HEK293 (cell line): ENCODE measurements around the gene EIF5A.

ENCODE experiments used
- GLI4 ChIP-seq: fragments of 450-650 bp; formaldehyde crosslinking; IDR thresholded peaks from 2 replicates; pipeline ENCODE4 v1.5.1; 2016; ENCODE audit warnings: missing biosample characterization, missing genetic modification characterization
- RBAK ChIP-seq: fragments of 450-650 bp; formaldehyde crosslinking; IDR thresholded peaks from 2 replicates; pipeline ENCODE4 v1.5.1; 2016; ENCODE audit warnings: missing biosample characterization, missing genetic modification characterization
- SCRT2 ChIP-seq: fragments of 450-650 bp; formaldehyde crosslinking; IDR thresholded peaks from 2 replicates; pipeline ENCODE4 v1.5.1; 2016; ENCODE audit warnings: missing biosample characterization, missing genetic modification characterization
- ZFP3 ChIP-seq: fragments of 450-650 bp; formaldehyde crosslinking; IDR thresholded peaks from 2 replicates; pipeline ENCODE4 v1.5.1; 2016; ENCODE audit warnings: low read depth, missing biosample characterization, missing genetic modification characterization
- ZFP69B ChIP-seq: fragments of 450-650 bp; formaldehyde crosslinking; IDR thresholded peaks from 2 replicates; pipeline ENCODE4 v1.5.1; 2016; ENCODE audit warnings: missing biosample characterization, missing genetic modification characterization
- ZIC2 ChIP-seq: fragments of 450-650 bp; formaldehyde crosslinking; IDR thresholded peaks from 2 replicates; pipeline ENCODE4 v1.5.1; 2016; ENCODE audit warnings: missing biosample characterization, missing genetic modification characterization
- ZNF19 ChIP-seq: fragments of 450-650 bp; formaldehyde crosslinking; IDR thresholded peaks from 2 replicates; pipeline ENCODE4; 2016; ENCODE audit warnings: missing biosample characterization, missing genetic modification characterization, low read depth
- ZNF23 ChIP-seq: fragments of 450-650 bp; formaldehyde crosslinking; IDR thresholded peaks from 2 replicates; pipeline ENCODE4 v1.5.1; 2016; ENCODE audit warnings: missing biosample characterization, missing genetic modification characterization, borderline replicate concordance
- ZNF24 ChIP-seq: fragments of 450-650 bp; formaldehyde crosslinking; IDR thresholded peaks from 2 replicates; pipeline ENCODE4 v1.5.1; 2016; ENCODE audit warnings: missing biosample characterization, missing genetic modification characterization
- ZNF248 ChIP-seq: fragments of 450-650 bp; formaldehyde crosslinking; IDR thresholded peaks from 2 replicates; pipeline ENCODE4 v1.5.1; 2017; ENCODE audit warnings: missing biosample characterization, missing genetic modification characterization
- ZNF266 ChIP-seq: fragments of 450-650 bp; formaldehyde crosslinking; IDR thresholded peaks from 2 replicates; pipeline ENCODE4 v1.5.1; 2016; ENCODE audit warnings: missing biosample characterization, missing genetic modification characterization, low read depth
- ZNF335 ChIP-seq: fragments of 450-650 bp; formaldehyde crosslinking; conservative IDR thresholded peaks from 2 replicates; pipeline ENCODE4 v1.5.1; 2016; ENCODE audit warnings: missing biosample characterization, missing genetic modification characterization
- ZNF37A ChIP-seq: fragments of 450-650 bp; IDR thresholded peaks from 2 replicates; pipeline ENCODE4 v1.5.1; 2018; ENCODE audit warnings: missing biosample characterization, missing genetic modification characterization
- ZNF529 ChIP-seq: fragments of 450-650 bp; formaldehyde crosslinking; IDR thresholded peaks from 2 replicates; pipeline ENCODE4 v1.5.1; 2017; ENCODE audit warnings: missing genetic modification characterization, missing biosample characterization; ENCODE audit not compliant: insufficient replicate concordance
- ZNF571 ChIP-seq: fragments of 450-650 bp; formaldehyde crosslinking; IDR thresholded peaks from 2 replicates; pipeline ENCODE4 v1.5.0; 2017; ENCODE audit warnings: missing biosample characterization, missing genetic modification characterization
- ZNF660 ChIP-seq: fragments of 450-650 bp; IDR thresholded peaks from 2 replicates; pipeline ENCODE4 v1.5.1; 2018; ENCODE audit warnings: missing biosample characterization, mild to moderate bottlenecking, missing genetic modification characterization
- ZNF701 ChIP-seq: fragments of 450-650 bp; formaldehyde crosslinking; IDR thresholded peaks from 2 replicates; pipeline ENCODE4 v1.5.1; 2016; ENCODE audit warnings: missing biosample characterization, missing genetic modification characterization
- ZNF843 ChIP-seq: fragments of 450-650 bp; formaldehyde crosslinking; IDR thresholded peaks from 2 replicates; pipeline ENCODE4 v1.5.1; 2016; ENCODE audit warnings: missing biosample characterization, missing genetic modification characterization
- TF ChIP-seq, protein P1 (sequence below): fragments of 450-650 bp; formaldehyde crosslinking; IDR thresholded peaks from 2 replicates; pipeline ENCODE4 v1.5.1; 2017; ENCODE audit warnings: missing biosample characterization, missing genetic modification characterization
- TF ChIP-seq, protein P2 (sequence below): fragments of 450-650 bp; formaldehyde crosslinking; IDR thresholded peaks from 2 replicates; pipeline ENCODE4 v1.5.1; 2016; ENCODE audit warnings: missing biosample characterization, missing genetic modification characterization
- TF ChIP-seq, protein P3 (sequence below): fragments of 450-650 bp; formaldehyde crosslinking; IDR thresholded peaks from 2 replicates; pipeline ENCODE4 v1.5.1; 2016; ENCODE audit warnings: missing biosample characterization, missing genetic modification characterization
- TF ChIP-seq, protein P4 (sequence below): fragments of 450-650 bp; formaldehyde crosslinking; IDR thresholded peaks from 2 replicates; pipeline ENCODE4 v1.5.1; 2016; ENCODE audit warnings: missing biosample characterization, missing genetic modification characterization, borderline replicate concordance
- TF ChIP-seq, protein P5 (sequence below): fragments of 450-650 bp; IDR thresholded peaks from 2 replicates; pipeline ENCODE4 v1.5.1; 2018; ENCODE audit warnings: missing biosample characterization, mild to moderate bottlenecking, missing genetic modification characterization
- TF ChIP-seq, protein P6 (sequence below): fragments of 450-650 bp; formaldehyde crosslinking; conservative IDR thresholded peaks from 2 replicates; pipeline ENCODE4 v1.5.1; 2016; ENCODE audit warnings: low read depth, missing biosample characterization, missing genetic modification characterization
- TF ChIP-seq, protein P7 (sequence below): IDR thresholded peaks from 2 replicates; pipeline ENCODE4 v1.6.1; 2011; ENCODE audit warnings: mild to moderate bottlenecking, low read depth, low read length, borderline replicate concordance

Gene EIF5A

DNA sequence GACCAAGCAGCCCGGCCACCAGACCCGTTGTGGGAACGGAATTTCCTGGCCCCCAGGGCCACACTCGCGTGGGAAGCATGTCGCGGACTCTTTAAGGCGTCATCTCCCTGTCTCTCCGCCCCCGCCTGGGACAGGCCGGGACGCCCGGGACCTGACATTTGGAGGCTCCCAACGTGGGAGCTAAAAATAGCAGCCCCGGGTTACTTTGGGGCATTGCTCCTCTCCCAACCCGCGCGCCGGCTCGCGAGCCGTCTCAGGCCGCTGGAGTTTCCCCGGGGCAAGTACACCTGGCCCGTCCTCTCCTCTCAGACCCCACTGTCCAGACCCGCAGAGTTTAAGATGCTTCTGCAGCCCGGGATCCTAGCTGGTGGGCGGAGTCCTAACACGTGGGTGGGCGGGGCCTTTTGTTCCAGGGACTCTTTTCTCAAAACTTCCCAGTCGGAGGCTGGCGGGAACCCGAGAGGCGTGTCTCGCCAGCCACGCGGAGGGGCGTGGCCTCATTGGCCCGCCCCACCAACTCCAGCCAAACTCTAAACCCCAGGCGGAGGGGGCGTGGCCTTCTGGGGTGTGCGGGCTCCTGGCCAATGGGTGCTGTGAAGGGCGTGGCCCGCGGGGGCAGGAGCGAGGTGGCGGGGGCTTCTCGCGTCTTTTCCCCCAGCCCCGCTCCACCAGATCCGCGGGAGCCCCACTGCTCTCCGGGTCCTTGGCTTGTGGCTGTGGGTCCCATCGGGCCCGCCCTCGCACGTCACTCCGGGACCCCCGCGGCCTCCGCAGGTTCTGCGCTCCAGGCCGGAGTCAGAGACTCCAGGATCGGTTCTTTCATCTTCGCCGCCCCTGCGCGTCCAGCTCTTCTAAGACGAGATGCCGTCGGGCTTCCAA, 26.1 kb upstream of the EIF5A start, which contains the start of gene SLC2A4 (continued):
- TF ChIP-seq, protein P1, sequence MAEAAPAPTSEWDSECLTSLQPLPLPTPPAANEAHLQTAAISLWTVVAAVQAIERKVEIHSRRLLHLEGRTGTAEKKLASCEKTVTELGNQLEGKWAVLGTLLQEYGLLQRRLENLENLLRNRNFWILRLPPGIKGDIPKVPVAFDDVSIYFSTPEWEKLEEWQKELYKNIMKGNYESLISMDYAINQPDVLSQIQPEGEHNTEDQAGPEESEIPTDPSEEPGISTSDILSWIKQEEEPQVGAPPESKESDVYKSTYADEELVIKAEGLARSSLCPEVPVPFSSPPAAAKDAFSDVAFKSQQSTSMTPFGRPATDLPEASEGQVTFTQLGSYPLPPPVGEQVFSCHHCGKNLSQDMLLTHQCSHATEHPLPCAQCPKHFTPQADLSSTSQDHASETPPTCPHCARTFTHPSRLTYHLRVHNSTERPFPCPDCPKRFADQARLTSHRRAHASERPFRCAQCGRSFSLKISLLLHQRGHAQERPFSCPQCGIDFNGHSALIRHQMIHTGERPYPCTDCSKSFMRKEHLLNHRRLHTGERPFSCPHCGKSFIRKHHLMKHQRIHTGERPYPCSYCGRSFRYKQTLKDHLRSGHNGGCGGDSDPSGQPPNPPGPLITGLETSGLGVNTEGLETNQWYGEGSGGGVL = no peak
- TF ChIP-seq ZNF843 (tag by site-specific recombination) = no peak
- TF ChIP-seq ZIC2 = peak; percentile 70
- TF ChIP-seq, protein P2, sequence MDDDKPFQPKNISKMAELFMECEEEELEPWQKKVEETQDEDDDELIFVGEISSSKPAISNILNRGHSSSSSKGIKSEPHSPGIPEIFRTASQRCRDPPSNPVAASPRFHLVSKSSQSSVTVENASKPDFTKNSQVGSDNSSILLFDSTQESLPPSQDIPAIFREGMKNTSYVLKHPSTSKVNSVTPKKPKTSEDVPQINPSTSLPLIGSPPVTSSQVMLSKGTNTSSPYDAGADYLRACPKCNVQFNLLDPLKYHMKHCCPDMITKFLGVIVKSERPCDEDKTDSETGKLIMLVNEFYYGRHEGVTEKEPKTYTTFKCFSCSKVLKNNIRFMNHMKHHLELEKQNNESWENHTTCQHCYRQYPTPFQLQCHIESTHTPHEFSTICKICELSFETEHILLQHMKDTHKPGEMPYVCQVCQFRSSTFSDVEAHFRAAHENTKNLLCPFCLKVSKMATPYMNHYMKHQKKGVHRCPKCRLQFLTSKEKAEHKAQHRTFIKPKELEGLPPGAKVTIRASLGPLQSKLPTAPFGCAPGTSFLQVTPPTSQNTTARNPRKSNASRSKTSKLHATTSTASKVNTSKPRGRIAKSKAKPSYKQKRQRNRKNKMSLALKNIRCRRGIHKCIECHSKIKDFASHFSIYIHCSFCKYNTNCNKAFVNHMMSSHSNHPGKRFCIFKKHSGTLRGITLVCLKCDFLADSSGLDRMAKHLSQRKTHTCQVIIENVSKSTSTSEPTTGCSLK = no peak
- TF ChIP-seq GLI4 (tag by site-specific recombination) = no peak
- TF ChIP-seq, protein P3, sequence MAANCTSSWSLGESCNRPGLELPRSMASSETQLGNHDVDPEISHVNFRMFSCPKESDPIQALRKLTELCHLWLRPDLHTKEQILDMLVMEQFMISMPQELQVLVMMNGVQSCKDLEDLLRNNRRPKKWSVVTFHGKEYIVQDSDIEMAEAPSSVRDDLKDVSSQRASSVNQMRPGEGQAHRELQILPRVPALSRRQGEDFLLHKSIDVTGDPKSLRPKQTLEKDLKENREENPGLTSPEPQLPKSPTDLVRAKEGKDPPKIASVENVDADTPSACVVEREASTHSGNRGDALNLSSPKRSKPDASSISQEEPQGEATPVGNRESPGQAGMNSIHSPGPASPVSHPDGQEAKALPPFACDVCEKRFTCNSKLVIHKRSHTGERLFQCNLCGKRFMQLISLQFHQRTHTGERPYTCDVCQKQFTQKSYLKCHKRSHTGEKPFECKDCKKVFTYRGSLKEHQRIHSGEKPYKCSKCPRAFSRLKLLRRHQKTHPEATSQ = no peak
- TF ChIP-seq ZNF248 (tag by site-specific recombination) = no peak
- no peak for TF ChIP-seq RBAK (tag by site-specific recombination)
- no peak for TF ChIP-seq ZNF266 (tag by site-specific recombination)
- no peak for TF ChIP-seq ZFP3 (tag by site-specific recombination)
- TF ChIP-seq ZNF24 = no peak
- peak; percentile 63 for TF ChIP-seq ZNF335 (tag by site-specific recombination)
- no peak for TF ChIP-seq ZNF23 (tag by site-specific recombination)
- no peak for TF ChIP-seq ZNF529 (tag by site-specific recombination)
- TF ChIP-seq, protein P4, sequence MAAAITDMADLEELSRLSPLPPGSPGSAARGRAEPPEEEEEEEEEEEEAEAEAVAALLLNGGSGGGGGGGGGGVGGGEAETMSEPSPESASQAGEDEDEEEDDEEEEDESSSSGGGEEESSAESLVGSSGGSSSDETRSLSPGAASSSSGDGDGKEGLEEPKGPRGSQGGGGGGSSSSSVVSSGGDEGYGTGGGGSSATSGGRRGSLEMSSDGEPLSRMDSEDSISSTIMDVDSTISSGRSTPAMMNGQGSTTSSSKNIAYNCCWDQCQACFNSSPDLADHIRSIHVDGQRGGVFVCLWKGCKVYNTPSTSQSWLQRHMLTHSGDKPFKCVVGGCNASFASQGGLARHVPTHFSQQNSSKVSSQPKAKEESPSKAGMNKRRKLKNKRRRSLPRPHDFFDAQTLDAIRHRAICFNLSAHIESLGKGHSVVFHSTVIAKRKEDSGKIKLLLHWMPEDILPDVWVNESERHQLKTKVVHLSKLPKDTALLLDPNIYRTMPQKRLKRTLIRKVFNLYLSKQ = no peak
- TF ChIP-seq, protein P5, sequence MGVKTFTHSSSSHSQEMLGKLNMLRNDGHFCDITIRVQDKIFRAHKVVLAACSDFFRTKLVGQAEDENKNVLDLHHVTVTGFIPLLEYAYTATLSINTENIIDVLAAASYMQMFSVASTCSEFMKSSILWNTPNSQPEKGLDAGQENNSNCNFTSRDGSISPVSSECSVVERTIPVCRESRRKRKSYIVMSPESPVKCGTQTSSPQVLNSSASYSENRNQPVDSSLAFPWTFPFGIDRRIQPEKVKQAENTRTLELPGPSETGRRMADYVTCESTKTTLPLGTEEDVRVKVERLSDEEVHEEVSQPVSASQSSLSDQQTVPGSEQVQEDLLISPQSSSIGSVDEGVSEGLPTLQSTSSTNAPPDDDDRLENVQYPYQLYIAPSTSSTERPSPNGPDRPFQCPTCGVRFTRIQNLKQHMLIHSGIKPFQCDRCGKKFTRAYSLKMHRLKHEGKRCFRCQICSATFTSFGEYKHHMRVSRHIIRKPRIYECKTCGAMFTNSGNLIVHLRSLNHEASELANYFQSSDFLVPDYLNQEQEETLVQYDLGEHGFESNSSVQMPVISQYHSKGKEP (tag by site-specific recombination) = no peak
- TF ChIP-seq, protein P6, sequence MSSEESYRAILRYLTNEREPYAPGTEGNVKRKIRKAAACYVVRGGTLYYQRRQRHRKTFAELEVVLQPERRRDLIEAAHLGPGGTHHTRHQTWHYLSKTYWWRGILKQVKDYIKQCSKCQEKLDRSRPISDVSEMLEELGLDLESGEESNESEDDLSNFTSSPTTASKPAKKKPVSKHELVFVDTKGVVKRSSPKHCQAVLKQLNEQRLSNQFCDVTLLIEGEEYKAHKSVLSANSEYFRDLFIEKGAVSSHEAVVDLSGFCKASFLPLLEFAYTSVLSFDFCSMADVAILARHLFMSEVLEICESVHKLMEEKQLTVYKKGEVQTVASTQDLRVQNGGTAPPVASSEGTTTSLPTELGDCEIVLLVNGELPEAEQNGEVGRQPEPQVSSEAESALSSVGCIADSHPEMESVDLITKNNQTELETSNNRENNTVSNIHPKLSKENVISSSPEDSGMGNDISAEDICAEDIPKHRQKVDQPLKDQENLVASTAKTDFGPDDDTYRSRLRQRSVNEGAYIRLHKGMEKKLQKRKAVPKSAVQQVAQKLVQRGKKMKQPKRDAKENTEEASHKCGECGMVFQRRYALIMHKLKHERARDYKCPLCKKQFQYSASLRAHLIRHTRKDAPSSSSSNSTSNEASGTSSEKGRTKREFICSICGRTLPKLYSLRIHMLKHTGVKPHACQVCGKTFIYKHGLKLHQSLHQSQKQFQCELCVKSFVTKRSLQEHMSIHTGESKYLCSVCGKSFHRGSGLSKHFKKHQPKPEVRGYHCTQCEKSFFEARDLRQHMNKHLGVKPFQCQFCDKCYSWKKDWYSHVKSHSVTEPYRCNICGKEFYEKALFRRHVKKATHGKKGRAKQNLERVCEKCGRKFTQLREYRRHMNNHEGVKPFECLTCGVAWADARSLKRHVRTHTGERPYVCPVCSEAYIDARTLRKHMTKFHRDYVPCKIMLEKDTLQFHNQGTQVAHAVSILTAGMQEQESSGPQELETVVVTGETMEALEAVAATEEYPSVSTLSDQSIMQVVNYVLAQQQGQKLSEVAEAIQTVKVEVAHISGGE (tag by site-specific recombination) = no peak
- TF ChIP-seq, protein P7, sequence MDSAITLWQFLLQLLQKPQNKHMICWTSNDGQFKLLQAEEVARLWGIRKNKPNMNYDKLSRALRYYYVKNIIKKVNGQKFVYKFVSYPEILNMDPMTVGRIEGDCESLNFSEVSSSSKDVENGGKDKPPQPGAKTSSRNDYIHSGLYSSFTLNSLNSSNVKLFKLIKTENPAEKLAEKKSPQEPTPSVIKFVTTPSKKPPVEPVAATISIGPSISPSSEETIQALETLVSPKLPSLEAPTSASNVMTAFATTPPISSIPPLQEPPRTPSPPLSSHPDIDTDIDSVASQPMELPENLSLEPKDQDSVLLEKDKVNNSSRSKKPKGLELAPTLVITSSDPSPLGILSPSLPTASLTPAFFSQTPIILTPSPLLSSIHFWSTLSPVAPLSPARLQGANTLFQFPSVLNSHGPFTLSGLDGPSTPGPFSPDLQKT = no peak
- no peak for TF ChIP-seq ZNF19
- TF ChIP-seq SCRT2 (tag by site-specific recombination) = peak; percentile 0; the same call in 1 of the 2 replicates
- no peak for TF ChIP-seq ZNF660
- TF ChIP-seq ZNF37A = no peak
- TF ChIP-seq ZNF701 = no peak
- peak; percentile 27; the same call in 1 of the 2 replicates for TF ChIP-seq ZFP69B (tag by site-specific recombination)
- no peak for TF ChIP-seq ZNF571
